HG03342 (cell line): ENCODE data around the gene G2E3.
"Not testable (repeated sequence)": the region's sequence is repeated elsewhere in the genome, so short reads cannot be mapped to it uniquely, and the experiment has no call there.

Experiments used
- ATAC-seq: cut with Tn5 transposase; IDR thresholded peaks from one replicate; pipeline ENCODE4 v1.9.1; 2021; ENCODE audit warnings: mild to moderate bottlenecking, moderate library complexity; ENCODE audit not compliant: unreplicated experiment

The G2E3 gene

DNA sequence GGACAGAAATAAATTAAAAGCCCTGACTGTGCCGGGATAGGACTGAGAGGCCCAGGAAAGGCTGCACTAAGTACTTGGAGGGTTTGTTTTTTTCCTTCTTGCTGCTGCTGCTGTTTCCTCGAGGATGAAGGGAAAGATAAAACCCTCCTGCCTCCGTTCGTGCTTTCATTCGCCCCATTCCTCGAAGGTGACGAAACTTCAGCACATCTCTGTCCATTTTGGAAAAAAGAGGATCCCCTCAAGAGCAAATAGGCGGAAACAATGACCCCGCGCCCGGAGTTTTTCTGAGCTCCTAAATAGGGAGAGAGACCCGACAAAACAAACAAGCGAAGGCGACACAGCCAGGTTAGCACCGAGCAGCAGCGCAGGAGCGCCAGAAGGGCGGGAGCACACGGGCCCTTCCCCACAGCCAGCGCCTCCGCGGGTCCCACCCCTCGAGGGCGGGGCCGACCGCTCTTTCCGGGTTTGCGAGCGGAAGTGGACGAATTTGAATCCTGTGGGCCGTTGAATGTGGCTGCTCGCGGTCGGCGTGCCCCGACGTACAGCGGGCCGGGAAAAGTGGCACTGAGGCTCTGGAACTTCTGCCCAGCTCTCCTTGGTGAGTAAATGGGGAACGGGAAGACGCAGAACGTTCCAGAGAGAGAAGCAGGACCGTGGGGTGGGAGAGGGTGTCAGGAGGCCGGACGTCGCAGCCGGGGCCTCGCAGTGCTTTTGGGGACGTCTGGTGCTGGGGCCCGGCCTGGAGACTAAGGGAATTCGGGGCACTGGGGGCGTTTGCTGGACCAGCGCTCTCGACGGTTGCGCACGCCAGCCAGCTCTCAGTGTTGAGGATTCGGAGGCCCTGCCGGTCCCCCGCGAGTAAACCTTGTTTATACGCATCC lies at the start of gene G2E3:
G2E3 (plus strand) TSS at position 484 of the 881 bp plus-strand sequence. CDS start 21,922 bp downstream, outside the sequence.
- ATAC-seq: peak; percentile 98

DNA sequence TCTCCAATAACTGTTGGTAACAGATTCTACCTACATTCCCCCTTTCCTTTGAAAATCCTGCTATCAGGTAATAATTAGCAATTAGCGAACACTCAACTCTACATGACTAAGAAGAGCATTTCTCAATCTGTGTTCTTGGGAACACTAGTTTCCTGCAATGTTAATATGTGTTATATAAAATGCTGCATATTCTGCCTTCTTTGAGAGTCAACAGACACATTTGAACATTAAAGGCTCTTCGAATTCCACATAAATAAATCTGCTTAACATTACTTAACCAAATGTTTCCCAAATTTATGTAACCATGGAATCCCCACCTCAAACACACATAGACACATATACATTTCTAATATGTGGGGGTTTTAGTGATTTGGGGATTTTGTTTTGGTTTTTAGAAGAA lies 41.2 kb upstream of the G2E3 start:
- no peak for ATAC-seq

DNA sequence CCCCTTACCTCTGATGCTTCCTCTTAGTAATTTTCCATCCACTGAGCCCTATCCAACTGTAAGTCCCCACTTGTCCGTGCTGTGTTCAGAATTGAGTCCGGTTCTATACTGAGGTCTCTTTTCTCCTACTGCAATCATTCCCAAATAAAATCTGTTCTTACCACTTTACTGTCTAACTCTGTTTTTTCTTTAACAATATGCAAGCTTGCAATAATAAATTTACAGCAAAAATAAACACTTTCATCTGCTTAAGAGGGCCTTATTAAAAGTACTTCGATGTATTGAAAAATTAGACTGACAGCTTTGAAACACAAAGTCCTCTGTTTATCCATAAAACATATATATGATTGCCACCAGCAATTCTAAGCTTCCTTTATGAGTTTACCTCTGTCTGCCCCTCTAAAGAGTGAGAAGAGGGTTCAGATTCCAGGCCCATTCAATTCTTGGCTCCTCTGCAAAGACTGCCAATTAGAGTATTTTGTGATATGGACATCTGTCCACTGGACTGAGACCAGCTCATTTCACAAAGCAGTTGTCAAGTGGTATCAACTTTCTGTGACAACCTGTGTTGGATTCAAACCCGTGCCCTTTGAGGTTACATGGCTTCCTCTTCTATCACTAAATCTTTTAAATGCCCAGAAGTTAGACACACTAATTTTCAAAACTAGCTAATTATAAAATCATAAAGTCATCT lies 39.9 kb upstream of the G2E3 start:
- ATAC-seq: no peak

DNA sequence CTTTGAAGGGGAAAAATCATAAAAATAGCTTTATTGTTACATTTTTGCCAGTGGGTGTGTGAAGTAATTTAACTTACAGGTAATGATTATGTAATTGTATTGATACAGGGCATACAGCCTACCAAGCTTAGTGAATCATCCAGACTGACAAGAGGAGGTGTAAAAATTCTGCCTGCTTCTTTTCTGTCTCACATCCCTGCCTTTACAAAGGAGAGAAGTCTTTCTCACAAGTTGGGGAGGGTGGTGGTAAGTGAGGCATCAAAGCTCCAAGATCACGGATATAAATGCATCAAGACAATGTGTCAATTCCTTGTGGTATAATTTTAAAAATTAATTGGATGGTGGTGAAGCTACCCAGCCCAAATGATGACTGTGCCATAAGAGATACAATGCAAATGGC lies 39.0 kb upstream of the G2E3 start:
- no peak for ATAC-seq

DNA sequence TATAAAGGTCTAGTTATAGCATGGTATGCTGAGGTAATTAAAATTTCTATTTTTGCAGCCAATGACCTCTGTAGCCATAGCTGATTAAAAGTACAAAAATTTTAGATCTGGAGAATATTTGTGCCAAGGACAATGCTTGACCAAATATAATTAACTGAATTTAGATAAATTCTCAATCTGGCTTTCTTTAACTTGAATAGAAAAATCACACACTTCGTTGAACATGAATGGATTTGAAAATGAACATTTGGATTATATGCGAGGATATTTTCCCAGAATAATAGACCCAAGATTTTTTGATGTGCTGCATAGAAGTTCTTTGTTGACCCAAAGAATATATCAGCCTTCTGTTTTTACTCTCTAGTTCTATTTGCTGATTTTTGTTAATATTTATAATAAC lies 38.4 kb upstream of the G2E3 start:
- ATAC-seq: no peak

DNA sequence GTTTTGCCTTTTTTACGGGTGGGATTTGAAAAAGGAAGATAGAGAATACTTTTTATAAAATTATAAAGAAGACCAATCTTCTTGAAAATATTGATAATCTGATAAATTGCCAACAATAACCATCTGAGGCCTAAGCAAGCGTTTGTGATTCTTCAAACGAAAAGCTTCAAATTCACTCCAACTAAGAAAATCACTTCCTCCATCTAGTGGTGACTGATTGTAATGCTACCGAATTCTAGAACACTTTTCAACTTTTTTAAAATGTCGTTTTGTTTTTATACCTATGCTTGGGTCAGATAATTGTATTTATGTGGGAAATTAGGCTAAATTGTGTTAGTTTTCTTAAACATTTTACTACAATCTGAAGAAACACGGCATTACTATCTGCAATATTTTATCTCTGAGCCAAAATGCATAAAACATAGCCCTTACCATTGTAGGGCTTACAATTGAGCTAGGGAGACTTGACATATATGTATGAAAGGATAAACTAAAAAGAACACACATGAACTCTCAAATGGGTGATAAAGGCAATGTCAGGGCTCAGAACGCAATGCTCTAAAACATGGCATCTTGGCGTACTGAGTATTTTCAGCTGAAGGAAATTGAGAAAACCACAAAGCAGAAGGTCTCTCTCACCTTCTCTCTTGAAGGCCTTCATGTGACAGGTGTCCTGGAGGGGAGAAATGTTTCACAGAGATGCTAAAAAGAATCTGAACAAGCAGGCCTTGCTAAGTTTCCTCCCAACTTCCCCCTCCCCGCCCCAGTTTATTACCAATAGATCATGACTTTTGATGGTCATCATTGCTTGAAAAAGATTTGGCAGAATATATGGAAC lies 36.8 kb upstream of the G2E3 start:
- peak; percentile 61 for ATAC-seq

DNA sequence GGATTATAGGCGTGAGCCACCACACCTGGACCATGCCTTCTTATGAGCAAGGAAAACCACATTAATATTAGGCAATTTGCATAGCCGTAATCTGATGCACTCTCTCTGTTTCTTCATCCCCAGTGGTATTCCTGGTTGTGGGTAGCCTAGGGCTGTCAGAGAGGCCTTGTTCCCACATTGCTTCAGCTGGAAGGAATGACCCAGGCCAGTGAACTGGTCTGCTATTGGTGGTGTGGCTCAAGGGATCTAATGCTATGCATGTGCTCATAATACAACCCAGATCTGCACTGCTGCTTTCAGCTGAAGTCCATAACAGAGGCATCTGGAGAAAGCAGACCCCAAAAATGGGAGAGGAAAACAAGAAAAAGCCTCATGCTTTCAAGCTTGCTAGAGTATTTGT lies 33.1 kb upstream of the G2E3 start:
- no peak for ATAC-seq

DNA sequence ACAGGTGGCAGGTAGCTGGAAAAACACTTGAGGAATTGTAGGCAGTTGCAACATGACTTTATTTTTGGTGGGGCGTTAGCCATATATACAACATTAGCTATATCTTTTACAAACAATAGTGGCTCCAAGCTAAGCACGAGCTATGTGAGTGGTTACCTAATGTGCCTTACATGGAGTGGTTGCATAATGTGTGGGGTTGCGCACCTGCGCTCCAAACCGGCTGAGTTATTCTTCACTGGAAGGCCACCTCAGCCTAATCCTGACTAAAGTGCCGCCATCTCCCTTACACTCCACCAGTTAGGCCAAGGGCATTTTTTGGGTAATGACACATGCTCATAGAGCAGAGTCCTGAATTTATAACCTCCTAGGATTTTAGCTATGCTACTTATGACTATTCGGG lies 31.8 kb upstream of the G2E3 start:
- no peak for ATAC-seq

GRCh38 chr14:30528119-30528518 lies 30.8 kb upstream of the G2E3 start:
- no peak for ATAC-seq

DNA sequence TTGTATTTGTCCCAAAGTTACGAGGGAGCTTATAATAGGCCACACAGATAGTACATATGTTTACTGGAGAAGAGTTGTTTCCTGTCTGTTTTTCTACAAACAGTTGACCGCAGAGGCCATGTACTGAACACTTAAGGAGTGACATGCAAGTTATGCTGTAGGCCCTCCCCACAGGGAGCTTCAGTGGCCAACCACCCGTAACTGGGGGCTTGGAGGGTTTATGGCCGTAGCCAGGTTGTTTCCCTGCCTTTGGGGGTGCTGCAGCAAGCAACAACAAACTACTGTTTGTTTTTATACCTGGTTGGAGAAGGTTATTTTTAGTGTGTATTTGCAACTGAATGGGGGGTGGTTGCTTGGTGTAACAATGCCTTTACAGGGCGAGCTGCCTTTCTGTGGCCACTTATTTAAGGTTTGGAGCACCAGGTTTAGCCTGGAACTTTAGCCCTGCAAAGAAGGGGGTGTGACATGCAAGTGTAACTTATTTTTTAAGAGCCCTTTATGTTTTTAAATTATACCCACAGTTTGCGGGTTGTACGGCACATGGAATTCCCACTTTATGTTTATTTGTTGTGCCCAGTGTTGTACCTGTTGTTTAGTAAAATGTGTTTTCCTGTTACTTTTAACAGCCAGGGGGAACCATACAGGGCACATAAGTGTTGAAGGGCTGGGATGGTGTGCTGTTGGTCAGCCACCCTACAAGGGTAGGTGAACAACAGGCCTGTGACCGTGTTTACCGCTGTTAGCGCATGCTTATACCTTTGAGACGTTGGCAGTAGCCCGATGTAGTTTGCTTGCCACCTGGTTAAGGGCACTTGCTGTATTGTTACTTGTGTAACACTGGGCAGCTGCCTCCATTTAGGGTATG lies 29.9 kb upstream of the G2E3 start:
- no peak for ATAC-seq

DNA sequence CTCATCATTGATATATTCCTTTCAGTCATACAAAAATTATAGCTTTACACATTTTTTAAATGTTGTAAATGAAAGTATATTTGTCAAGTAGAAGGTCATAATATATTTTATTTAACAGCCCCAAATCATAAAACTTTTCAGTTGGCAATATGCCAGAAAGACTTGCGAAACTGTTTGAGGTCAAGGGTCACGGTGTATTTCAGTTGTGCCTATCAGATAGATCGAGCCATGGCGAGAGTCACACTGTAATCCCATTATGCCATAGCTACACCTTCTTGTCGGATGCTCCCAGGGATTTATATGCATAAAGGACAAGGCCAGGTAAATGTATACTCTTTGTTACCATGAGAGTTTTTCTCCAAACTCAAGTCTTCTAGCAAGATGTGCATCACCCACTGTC lies 26.7 kb upstream of the G2E3 start:
- no peak for ATAC-seq

DNA sequence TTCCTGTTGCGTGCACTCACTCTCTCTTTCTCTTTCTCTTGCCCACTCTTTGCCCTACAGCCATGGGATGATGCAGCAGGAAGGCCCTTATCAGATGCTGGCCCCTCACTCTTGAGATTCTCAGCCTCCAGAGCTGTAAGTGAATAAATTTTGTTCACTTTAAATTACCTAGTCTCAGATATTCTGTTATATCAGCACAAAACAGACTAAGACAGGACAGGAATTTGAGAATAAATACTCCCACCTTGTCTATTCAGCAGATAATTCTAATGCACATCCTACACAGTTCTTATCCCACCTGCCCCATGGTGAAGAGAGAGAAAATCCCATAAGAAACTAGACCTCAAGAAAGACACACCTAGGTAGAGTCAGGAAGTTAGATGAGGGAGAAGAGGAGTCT lies 25.8 kb upstream of the G2E3 start:
- no peak for ATAC-seq

DNA sequence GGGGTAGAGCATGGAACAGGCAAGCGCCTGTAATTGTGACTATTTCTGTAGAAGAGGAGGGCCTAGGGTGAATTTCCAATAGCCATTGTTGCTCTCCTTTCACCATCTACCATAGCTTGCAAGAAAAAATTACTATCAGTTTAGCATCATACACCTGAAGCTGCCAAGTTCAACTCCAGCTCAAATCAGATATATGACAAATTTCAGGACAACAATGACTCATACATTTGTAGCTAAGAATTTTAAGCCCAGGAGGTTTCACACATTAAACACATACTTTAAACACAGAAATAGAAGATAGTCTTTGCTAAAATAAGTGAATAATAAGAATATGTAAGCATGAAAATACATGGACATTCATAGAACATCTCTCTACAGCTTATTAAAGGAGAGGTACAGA lies 17.6 kb upstream of the G2E3 start:
- ATAC-seq: no peak

- not testable (repeated sequence) for ATAC-seq
Observed at GRCh38 chr14:30546735-30547134, 12.2 kb upstream of the G2E3 start.

- no peak for ATAC-seq
Observed at GRCh38 chr14:30547388-30548048, 11.4 kb upstream of the G2E3 start.

- no peak for ATAC-seq
Observed at GRCh38 chr14:30550335-30550734, 8.6 kb upstream of the G2E3 start.

GRCh38 chr14:30551460-30551859 lies 7.5 kb upstream of the G2E3 start:
- no peak for ATAC-seq

DNA sequence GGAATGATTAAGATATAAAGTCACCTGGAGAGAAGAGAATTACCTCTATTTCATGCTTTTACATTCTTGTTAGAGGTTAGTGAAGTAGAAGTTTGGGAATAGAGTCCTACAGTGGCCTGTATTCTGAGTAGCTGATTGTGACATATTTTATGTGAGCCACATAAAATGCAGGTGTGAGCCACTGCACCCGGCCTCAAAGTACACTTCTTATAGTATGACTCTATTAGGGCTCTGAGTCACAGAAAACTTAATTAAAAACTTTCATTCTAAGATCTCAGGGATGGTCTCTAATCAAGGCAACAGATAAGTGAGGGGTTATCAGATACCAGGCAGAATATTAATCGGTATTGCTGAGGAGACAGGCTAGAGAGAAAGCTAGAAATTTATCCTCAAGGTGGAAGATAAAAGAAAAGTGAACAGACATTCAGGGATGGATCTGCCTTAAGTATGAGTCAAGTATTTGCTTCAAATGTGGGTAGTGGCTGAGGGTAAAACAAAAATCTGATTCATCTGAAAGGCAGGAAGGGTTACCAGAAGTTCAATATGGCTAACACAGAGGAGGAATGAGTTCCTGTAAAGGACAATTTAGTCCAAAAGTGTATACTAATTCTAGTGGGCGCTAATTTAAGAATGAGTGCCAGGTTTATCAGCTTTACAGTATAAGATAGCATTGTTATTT lies 5.5 kb upstream of the G2E3 start:
- ATAC-seq: no peak

DNA sequence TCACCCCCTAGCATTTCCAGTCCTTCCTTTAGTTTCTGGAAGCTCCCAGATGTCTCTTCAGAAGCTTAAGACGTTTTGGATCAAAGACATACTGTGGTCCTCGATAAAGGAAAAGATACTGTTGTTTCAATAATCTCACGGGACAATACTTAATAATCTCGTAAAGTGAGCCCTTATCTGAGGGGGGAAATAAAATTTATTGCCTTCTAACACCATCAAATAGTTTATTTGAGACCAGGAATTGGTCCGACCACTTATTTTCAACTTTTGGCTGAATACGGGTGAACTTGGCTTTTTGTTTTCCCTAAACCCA lies 640 bp upstream of the G2E3 start:
- no peak for ATAC-seq
